HCEC 1CT (cell line): ENCODE measurements around the gene PRDX2.

Source experiments
- DNase-seq: peaks from one replicate; pipeline ENCODE4 v3.0.0-alpha.2; 2017

The PRDX2 gene

GRCh38 chr19:12779162-12779993 is 22.2 kb downstream of the PRDX2 start:
- DNase-seq = peak; percentile 71

- no peak for DNase-seq
Measured at GRCh38 chr19:12778905-12779161, 22.8 kb downstream of the PRDX2 start.

GRCh38 chr19:12778017-12778904 is 23.3 kb downstream of the PRDX2 start:
- DNase-seq = peak; percentile 69

- DNase-seq = peak; percentile 68
Measured at GRCh38 chr19:12777217-12778016, 24.2 kb downstream of the PRDX2 start.

- DNase-seq = no peak
Measured at GRCh38 chr19:12774588-12775555, 26.7 kb downstream of the PRDX2 start, which contains the start of gene HOOK2. HOOK2 (minus strand) TSS chr19:12775552; CDS start chr19:12775449, 103 bp downstream.

- DNase-seq = peak; percentile 34
Measured at GRCh38 chr19:12773571-12773970, 28.0 kb downstream of the PRDX2 start.

GRCh38 chr19:12772323-12772722 is 29.3 kb downstream of the PRDX2 start:
- DNase-seq = no peak

GRCh38 chr19:12770922-12771321 is 30.7 kb downstream of the PRDX2 start:
- no peak for DNase-seq

- DNase-seq = no peak
Measured at GRCh38 chr19:12769689-12770088, 31.9 kb downstream of the PRDX2 start.

- no peak for DNase-seq
Measured at GRCh38 chr19:12767666-12768065, 33.9 kb downstream of the PRDX2 start.

- no peak for DNase-seq
Measured at GRCh38 chr19:12767150-12767549, 34.5 kb downstream of the PRDX2 start.

GRCh38 chr19:12766051-12766521 is 35.5 kb downstream of the PRDX2 start:
- peak; percentile 66 for DNase-seq

- no peak for DNase-seq
Measured at GRCh38 chr19:12764698-12765097, 36.9 kb downstream of the PRDX2 start.

GRCh38 chr19:12763100-12763499 is 38.5 kb downstream of the PRDX2 start:
- DNase-seq = no peak

- DNase-seq = no peak
Measured at GRCh38 chr19:12759686-12760085, 41.9 kb downstream of the PRDX2 start.

- DNase-seq = peak; percentile 74
Measured at GRCh38 chr19:12757544-12758274, 43.9 kb downstream of the PRDX2 start.

- DNase-seq = no peak
Measured at GRCh38 chr19:12756150-12756883, 45.3 kb downstream of the PRDX2 start.

GRCh38 chr19:12754465-12755196 is 47.0 kb downstream of the PRDX2 start:
- DNase-seq = no peak

GRCh38 chr19:12752056-12752781 is 49.4 kb downstream of the PRDX2 start:
- DNase-seq = no peak
